GM18526 (cell line): Measurements from ENCODE around the gene DKKL1.

ENCODE experiments used
- POLR2A ChIP-seq: IDR thresholded peaks from 3 replicates; pipeline ENCODE4 v1.6.1; 2011; ENCODE audit not compliant: insufficient read length; ENCODE audit errors: extremely low read depth

Gene DKKL1

DNA sequence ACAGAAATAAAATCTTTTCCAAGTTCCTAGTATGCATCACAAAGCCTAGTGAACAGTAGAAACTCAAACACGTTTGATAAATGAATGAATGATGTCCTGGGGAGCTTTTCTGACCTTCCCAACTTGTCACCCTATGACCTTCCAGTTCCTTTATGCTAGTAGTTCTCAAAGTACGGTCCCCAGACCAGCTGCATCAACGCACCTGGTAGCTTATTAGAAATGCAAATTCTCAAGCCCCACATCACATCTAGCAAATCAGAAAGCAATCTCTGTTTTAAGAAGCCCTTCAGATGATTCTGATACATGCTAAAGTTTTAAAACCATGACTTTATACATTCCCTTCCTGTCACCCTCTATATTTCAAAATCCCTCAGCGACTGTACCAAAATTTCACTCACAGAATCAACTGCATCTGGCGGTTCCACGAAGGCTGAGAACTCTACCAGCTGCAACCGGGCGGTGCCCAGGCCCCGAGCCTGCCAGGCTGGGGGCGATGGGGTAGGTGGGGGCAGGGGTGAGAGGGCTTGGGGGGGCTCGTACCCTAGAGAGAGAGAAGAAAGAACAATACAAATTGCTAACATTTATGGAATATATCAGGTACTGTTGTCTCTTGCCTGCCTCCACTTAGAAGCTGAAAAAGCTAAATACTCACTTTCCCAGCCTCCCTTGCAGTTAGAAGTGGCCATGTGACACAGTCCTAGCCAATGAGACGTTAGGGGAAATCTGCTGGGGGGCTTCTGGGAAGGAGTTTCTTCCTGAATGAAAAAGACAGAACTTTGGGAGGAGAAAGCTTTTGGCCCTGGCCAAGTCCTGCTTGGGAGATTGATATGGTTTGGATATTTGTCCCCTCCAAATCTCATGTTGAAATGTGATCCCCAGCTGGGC, 15.1 kb upstream of the DKKL1 start:
- TF ChIP-seq POLR2A: no peak

DNA sequence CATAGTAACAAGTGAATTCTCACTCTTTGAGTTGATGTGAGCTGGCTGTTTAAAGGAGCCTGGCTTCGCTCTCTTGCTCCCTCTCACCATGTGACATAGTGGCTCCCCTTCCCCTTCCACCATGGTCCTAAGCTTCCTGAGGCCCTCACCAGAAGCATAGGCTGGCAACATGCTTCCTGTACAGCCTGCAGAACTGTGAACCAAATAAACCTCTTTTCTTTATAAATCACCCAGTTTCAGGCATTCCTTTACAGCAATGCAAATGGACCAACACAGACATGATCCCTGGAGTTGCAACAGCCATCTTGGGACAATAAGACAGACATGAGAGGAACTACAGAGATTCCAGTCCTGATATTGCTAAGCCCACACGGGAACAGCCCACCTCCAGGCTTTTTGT, 14.1 kb upstream of the DKKL1 start:
- TF ChIP-seq POLR2A: no peak

DNA sequence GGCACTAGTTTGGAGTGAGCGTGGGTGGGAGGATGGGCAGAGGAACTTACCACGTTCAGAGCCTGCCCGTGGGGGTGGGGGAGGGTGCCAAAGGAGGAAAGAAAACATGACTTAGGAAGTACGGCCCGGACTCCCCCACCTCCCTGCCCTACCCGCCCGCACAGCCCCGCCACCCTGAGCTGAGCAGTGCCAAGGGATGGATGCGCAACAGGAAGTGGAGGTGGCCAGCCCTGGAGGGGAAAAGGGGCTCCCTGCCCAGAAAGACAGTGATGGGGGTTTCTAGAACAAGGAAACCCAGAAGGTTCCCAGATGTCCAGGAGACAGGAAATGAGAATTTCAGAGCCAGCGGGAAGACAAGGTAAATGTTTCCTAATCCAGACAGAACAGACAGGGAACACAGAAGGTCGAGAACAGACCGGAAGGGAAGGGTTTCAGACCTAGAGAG, 7.7 kb upstream of the DKKL1 start:
- TF ChIP-seq POLR2A: no peak

DNA sequence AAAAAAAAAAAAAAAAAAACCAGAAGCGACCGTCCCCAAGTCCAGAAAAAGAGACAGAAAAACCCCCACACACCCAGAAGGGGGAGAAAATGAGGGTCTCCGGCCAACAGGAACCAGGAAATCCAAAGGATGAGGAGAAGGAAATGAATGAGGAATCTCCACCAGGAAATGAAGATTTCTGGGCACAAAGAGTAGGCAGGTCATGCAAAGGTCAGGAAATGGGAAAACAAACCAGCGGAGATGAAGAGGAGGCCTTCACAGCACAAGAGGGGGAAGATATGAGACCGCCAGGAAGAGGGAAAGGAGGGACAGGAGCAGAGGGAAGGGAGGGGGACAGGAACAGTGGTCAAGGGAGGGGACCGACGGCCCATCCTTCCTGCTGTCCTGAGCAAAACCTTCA, 7.3 kb upstream of the DKKL1 start:
- TF ChIP-seq POLR2A: no peak

DNA sequence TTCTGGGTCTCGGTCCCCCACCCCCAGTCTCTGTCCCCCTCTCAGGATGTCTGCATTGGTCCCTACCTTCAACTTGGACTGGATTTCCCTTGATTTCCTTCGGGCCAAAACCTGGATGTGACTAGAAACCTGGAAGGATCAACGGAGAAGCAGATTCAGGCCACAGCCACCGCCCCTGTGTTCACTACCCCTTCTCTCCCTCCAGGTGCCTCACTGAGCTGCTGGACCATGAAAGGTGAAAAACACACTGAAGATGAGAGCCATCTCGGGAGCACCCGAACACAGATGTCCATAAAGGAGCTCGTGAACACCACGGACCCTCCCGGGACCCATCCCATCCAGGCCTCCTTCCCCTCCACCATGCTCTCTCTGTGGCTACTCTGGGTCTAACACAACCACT, 6.5 kb upstream of the DKKL1 start:
- no peak for TF ChIP-seq POLR2A

DNA sequence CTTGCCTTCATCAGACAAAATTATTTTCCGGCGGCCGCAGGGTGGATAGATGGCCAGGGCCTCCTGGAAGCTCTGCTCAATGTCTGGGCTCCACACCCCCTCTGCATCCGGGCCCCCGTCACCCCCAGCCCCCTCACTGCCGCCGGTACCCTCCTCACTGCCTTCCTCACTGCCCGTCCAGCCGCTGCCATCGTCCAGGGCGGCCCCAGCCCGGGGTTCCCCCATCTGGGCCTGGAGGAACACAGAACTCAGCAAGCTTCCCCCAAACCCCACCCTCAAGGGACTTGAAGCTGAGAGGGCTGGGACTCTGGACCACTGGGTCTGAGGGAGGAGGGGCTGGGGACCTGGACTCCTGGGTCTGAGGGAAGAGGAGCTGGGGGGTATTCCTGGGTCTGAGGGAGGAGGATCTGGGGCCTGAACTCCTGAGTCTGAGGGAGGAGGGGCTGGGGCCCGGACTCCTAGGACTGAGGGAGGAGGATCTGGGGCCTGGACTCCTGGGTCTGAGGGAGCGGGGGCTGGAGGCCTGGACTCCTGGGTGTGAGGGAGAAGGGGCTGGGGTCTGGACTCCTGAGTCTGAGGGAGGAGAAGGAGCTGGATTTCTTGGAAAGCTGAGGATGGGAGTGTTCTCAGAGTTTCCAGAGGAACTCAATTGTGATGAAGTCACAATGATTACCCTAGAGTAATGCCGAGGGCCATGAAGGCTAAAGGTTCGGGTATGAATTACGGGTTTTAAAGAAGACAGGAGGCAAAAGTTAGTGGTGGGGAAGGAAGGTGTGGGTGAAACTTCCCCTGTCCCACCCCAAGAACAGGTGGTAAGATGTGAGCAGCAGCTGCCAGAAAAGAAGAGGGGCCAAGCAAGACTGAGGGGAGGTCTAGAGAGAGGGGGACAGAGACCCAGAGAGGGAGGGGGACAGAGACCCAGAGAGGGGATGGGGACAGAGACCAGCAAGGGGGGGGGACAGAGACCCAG, 3.5 kb upstream of the DKKL1 start:
- TF ChIP-seq POLR2A: no peak

DNA sequence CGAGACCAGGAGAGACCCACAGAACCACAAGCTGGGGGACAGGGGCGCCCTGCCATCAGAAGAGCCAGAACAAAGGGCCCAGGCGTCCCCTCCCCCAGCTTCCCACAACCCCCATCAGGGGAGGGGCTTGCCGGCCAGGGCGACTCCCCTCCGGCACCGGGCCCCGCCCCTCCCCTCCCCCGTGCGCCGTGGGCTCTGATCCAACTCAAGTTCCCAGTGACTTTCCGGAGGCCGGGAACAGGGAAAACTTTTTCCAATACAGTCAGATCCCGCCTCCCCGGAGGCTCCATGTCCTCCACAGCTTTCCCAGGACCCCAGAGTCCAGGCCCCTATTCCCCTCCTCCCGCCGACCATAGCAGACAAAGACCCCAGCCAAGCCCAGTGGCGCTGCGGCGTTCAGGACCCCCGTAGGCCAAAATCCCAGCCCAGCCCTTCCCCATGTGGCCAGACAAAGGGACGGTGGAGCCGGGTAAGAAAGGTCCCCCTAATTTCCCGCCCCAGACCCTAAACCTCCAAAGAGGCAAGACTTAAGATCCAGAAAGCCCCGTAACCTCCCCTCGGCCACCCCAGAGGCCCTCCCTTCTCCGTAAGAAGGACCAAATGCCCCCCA, 2.1 kb upstream of the DKKL1 start:
- TF ChIP-seq POLR2A: no peak

DNA sequence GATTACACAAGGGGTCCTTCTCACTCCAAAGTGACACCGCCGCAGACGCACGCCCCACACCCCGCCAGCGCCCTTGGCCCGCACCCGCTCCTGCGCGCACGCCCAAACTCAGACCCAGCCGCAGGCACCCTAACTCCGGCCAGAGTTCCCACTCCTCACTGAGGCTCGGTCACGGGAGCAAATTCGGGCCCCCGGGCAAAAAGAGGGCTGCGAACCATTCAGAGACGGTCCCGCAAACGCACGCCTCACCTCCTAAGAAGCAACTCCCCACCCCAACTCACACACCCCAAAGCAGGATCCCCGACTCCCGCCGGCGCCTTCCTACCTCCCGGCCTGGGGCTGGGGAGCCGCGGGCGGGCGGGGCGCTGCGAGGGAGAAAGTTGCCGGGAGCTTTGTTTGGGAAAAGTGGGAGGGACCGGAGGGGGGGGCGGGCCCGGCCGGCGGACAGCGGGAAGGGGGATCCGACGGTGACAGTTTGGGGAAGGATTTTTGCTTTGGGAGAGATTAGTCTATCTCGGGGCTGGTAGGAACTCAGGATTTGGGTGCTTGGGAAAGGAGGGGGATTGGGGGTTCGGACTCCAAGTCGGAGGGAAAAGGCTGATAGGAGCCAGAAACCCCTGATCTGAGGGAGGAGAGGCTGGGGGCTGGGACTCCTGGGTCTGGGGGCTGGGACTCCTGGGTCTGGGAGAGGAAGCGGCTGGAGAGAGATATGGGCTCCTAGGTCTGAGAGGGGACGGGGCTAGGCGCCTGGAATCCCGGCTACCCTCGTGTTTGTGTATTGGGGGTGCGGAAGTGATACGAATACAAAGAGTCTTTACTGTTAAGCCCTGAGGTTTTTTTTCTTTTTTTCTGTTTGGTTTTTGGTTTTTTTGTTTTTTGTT, 1.4 kb upstream of the DKKL1 start, which contains the start of gene TEAD2:
Gene TEAD2, minus strand, starts transcription at position 369 of the 881 bp plus-strand sequence. CDS start 2,341 bp downstream, outside the sequence.
- no peak for TF ChIP-seq POLR2A

DNA sequence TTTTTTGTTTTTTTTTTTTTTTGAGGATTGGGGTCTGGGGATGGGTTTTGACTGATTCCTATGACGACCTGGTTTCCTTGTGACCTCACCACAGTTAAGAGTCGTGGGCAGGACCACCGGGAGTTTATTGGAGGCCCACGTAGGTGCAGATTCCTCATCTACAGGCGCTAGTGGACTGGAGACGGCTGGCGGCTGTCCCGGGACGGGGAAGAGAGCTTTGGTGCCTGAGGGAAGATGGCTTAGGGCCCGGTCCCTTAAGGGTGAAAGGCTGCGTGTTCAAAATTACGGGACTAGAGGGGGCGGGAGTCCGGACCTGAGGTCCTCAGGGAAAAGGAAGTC, 779 bp upstream of the DKKL1 start:
- no peak for TF ChIP-seq POLR2A

DNA sequence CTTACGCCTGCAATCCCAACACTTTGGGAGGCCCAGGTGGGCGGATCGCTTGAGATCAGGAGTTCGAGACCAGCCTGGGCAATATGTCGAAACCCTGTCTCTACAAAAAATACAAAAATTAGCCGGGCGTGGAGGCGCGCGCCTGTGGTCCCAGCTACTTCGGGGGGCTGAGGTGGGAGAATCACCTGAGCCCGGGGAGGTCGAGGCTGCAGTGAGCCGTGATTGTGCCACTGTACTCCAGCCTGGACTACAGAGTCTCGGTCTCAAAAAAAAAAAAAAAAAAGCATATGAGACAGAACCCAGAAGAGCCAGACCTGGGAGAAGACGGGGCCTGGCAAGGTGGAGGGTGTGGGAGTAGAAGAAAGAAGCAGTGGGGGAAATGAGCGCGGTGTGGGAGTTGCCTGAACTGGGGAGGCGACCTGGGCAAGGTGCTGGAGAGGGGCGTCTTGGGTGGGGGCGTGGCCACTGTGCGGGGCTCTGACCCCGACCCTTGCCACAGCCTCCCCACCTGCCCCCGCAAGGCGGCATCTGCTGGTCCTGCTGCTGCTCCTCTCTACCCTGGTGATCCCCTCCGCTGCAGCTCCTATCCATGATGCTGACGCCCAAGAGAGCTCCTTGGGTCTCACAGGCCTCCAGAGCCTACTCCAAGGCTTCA, 533 bp downstream of the DKKL1 start:
- TF ChIP-seq POLR2A: no peak

DNA sequence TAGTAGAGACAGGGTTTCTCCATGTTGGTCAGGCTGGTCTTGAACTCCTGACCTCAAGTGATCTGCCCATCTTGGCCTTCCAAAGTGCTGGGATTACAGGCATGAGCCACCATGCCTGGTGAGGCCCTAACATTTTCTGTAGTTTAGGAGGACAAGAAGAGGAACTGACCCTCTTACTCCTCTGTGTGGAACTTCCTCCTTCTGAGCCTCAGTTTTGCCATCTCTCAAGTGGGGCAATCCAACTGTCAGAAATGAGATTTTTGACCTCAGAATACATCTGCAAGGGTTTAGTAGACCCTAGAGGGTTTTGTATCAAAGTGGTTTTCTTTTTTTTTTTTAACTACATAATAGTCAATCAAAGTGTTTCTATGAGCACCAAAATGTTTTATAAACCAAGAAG, 2.4 kb downstream of the DKKL1 start:
- TF ChIP-seq POLR2A: no peak

DNA sequence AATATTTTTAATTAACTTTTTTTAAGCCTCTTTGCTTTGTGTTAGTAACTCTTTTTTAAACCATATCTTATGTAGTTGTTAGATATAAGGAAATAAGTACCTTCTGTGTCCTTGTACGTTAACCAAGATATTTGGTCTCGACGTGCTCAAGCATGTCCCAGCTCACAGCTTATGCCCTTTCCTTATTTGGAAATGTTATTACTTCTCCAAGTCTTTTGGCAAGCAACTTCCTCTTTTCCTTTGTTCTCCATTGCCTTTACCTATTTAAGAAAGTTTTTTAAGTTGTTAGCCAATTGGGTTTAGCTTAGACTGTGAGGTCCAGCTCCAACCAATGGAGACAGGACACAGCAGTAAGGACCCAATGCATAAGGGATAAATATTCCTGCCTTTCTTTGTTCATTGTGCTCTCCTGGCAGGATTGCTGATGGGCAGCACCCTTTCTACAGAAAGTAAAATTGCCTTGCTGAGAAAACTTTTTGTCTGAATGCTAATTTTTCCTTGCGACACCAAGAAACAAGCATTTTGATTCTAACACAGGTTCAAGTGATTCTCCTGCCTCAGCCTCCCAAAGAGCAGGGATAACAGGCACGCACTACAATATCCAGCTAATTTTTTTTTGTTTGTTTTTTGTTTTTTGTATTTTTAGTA, 5.2 kb downstream of the DKKL1 start:
- no peak for TF ChIP-seq POLR2A

DNA sequence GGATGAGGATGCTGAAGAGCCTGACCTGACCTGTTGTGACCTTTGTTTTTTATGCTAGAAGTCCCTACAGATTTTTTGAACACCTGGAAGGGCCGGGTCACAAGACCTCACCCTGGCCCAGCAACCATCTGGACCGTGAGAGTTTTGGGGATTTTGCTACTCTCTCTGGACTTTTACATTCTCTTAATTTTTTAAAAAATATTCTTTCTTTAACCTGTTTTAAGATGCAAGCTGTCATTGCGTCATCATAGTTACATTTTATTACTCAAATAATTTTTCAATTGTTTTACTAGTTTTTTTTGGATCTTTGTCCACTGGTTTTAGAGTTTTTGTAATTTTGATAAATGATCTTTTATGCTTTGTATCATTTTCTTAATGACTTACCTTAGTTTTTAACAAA, 7.5 kb downstream of the DKKL1 start:
- no peak for TF ChIP-seq POLR2A
